Right lobe of liver (tissue), 6 donors: ENCODE measurements around the gene PLXNA1. TPM values are rescaled to one million over a fixed set of nuclear protein-coding genes. Genes with fewer than 3 reads are reported as not detected.

Source experiments
- ATAC-seq, 4 donors: fragments of 200-7000 bp; cut with Tn5 transposase; one replicate each; pipeline ENCODE4 v1.9.1; 2020; ENCODE audit warnings: mild to moderate bottlenecking in 4 of 4, moderate library complexity in 4 of 4
- DNase-seq, 3 donors: peaks; one replicate each; pipeline ENCODE4 v3.0.0-alpha.2; 2020
- H3K27ac ChIP-seq, 3 donors: fragments of 200-600 bp; one replicate each; pipeline ENCODE4 v1.8.0; 2022
- H3K27me3 ChIP-seq, 2 donors: fragments of 200-600 bp; one replicate each; pipeline ENCODE4 v1.8.0; 2022
- H3K36me3 ChIP-seq, 4 donors: fragments of 200-600 bp; sonication (generic) in 1 of 4; one replicate each; pipeline versions ENCODE4 v1.5.1 to v1.8.0; 2017 to 2022; ENCODE audit warnings: control low read depth in 1 of 4
- H3K4me1 ChIP-seq, 4 donors: fragments of 200-600 bp; sonication (generic) in 1 of 4; one replicate each; pipeline versions ENCODE4 v1.5.1 to v1.8.0; 2017 to 2022; ENCODE audit warnings: control low read depth in 1 of 4
- H3K4me3 ChIP-seq, 3 donors: fragments of 200-600 bp; one replicate each; pipeline ENCODE4 v1.8.0; 2022
- H3K9me3 ChIP-seq, 4 donors: fragments of 200-600 bp; sonication (generic) in 1 of 4; one replicate each; pipeline versions ENCODE4 v1.5.1 to v1.8.0; 2017 to 2022; ENCODE audit warnings: control low read depth in 1 of 4
- POLR2A ChIP-seq: fragments of 450-650 bp; IDR thresholded peaks from one replicate; pipeline ENCODE4 v1.6.1; 2017; ENCODE audit warnings: antibody characterized with exemption, mild to moderate bottlenecking
- WGBS: methylation state at CpG from one replicate; pipeline ENCODE4 v1.1.6; 2018; ENCODE audit warnings: low coverage, low lambda C conversion rate; ENCODE audit not compliant: insufficient coverage; ENCODE audit errors: missing lambda C conversion rate; 5-methylcytosine and 5-hydroxymethylcytosine counted together
- intact Hi-C, 2 donors: fragments of 100-400 bp; cut with DNase I; formaldehyde crosslinking; loops; one replicate each; pipeline versions ENCODE4 v1.11.2 to v1.14.1; 2022
- total RNA-seq, 6 experiments: library from RNA; depleted of rRNA in 2 of 6; stranded (reverse); fragments of >200 nt in 2 of 6; fragmentation: NEBNext Ultra II Directional in 3 of 6; extraction: Animal tissue kit (Norgen Biotek cat#: 25700) in 3 of 6; gene quantifications; one replicate each; pipeline versions ENCODE4 v1.1.0 to v1.2.4, GENCODE V29; 2016 to 2023
- TF ChIP-seq, protein P1 (sequence below), 4 donors: fragments of 200-600 bp in 3 of 4; fragments of 450-650 bp in 1 of 4; IDR thresholded peaks; one replicate each; pipeline versions ENCODE4 v1.5.1 to v1.8.0; 2016 to 2022; ENCODE audit warnings: antibody characterized with exemption in 4 of 4, mild to moderate bottlenecking in 2 of 4
- donor health status: DM: no; HTN: yes; CAD: no.
- donor health status: DM: no; HTN: no; CAD: no.
- donor health status: DM: no; HTN: no; CAD: no.
- donor health status: DM: no; HTN: yes; CAD: no.
- donor health status: DM: no; HTN: yes; CAD: no.

The PLXNA1 gene
- total RNA-seq, 6 experiments from 2014 or later = 2.0 to 8.7 (median 5.6) TPM

DNA sequence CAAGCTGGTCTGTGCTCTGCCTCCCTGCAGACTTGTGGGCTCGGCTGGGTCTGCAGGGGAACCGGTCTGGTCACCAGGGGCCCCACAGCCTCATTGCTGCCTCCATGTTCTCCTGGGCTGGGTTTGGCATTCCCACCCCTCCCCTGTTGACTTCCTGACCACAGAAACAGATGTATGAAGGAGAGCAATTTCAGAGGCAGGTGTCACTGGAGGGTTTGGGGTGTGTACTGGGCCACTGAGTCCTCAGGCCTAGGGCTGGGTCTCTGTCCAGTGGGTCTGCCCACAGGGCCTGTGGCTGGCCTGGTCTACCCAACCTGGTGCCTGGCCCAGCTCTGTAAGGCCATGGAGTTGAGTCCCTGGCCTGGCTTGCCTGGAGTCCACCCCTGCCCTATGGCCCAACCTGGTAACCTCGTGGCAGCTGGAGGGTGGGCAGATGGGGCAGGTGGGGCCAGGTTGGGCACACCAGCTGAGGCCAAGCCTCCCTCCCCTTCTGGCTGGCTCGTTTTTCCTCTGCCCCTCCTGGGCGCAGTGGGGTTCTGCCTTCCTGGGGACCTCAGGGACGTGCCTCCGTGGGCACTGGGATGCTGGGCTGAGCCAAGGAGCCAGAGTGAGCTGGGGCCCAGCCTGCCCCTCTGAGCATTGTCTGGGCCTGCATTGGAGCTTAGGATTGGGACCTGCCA lies 20.8 kb downstream of the PLXNA1 start:
- intact Hi-C loops = no loop called here
- ATAC-seq (no peak), DNase-seq (no peak)
- H3K27ac ChIP-seq = no peak overlapping the region
- H3K36me3 ChIP-seq = no peaks in the 10 kb centered on the region
- no peaks in the 10 kb centered on the region for H3K9me3 ChIP-seq
- H3K4me3 ChIP-seq = no peak overlapping the region
- TF ChIP-seq, protein P1, sequence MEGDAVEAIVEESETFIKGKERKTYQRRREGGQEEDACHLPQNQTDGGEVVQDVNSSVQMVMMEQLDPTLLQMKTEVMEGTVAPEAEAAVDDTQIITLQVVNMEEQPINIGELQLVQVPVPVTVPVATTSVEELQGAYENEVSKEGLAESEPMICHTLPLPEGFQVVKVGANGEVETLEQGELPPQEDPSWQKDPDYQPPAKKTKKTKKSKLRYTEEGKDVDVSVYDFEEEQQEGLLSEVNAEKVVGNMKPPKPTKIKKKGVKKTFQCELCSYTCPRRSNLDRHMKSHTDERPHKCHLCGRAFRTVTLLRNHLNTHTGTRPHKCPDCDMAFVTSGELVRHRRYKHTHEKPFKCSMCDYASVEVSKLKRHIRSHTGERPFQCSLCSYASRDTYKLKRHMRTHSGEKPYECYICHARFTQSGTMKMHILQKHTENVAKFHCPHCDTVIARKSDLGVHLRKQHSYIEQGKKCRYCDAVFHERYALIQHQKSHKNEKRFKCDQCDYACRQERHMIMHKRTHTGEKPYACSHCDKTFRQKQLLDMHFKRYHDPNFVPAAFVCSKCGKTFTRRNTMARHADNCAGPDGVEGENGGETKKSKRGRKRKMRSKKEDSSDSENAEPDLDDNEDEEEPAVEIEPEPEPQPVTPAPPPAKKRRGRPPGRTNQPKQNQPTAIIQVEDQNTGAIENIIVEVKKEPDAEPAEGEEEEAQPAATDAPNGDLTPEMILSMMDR (IDR thresholded peaks at IDR 0.05) = no peak
- no CpG with 5 or more reads among the region's 7 CpGs for WGBS
- H3K27me3 ChIP-seq = no peaks in the 10 kb centered on the region
- no peaks in the 10 kb centered on the region for H3K4me1 ChIP-seq

DNA sequence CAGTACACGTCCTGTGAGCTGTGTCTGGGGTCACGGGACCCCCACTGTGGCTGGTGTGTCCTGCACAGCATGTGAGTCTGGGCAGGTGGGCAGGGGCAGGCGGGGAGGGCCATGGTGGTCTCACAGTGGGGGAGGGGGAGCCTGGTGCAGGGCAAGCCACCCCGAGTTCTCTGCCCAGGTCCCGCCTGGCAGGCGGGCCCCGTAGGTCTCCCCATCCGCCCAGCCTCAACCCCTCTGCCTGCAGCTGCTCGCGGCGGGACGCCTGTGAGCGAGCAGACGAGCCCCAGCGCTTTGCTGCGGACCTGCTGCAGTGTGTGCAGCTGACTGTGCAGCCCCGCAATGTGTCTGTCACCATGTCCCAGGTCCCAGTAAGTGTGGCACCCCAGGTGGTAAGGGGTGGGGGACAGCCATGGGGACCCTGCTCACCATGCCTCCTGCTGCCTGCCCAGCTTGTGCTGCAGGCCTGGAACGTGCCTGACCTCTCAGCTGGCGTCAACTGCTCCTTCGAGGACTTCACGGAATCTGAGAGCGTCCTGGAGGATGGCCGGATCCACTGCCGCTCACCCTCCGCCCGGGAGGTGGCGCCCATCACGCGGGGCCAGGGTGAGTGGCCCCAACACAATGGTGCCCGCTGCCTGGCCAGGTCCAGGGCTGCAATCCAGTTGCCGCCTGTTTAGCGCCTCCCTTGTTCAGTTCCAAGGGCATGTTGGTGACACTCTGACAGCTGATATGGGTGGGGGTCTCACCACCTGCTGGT lies 21.9 kb downstream of the PLXNA1 start:
- intact Hi-C loops = no loop called here
- no peak for TF ChIP-seq POLR2A
- TF ChIP-seq, protein P1 (IDR thresholded peaks at IDR 0.05) = no peak
- no peak for DNase-seq
- no peaks in the 10 kb centered on the region for H3K27me3 ChIP-seq
- H3K4me1 ChIP-seq = no peaks in the 10 kb centered on the region
- no peak overlapping the region for H3K4me3 ChIP-seq
- WGBS = 100% methylated on average over 3 of the region's 32 CpGs
- H3K9me3 ChIP-seq = no peaks in the 10 kb centered on the region
- no peak overlapping the region for H3K27ac ChIP-seq
- H3K36me3 ChIP-seq = no peaks in the 10 kb centered on the region
- no peak for ATAC-seq

- no peak for TF ChIP-seq POLR2A
- TF ChIP-seq, protein P1 (IDR thresholded peaks at IDR 0.05) = no peak
- no peaks in the 10 kb centered on the region for H3K36me3 ChIP-seq
- intact Hi-C loops = no loop called here
- H3K9me3 ChIP-seq = no peaks in the 10 kb centered on the region
- no peak overlapping the region for H3K4me3 ChIP-seq
- H3K27me3 ChIP-seq = no peaks in the 10 kb centered on the region
- DNase-seq = no peak
- no peak overlapping the region for H3K27ac ChIP-seq
- ATAC-seq = no peak
- H3K4me1 ChIP-seq = no peaks in the 10 kb centered on the region
- WGBS = 100% methylated on average over 2 of the region's 17 CpGs
Measured at GRCh38 chr3:127005864-127006500, 23.1 kb downstream of the PLXNA1 start.

GRCh38 chr3:127006781-127007436 lies 24.0 kb downstream of the PLXNA1 start:
- TF ChIP-seq POLR2A = no peak
- TF ChIP-seq, protein P1 (IDR thresholded peaks at IDR 0.05) = no peak
- DNase-seq = no peak
- ATAC-seq = no peak
- H3K4me1 ChIP-seq = no peaks in the 10 kb centered on the region
- H3K27ac ChIP-seq = no peak overlapping the region
- H3K27me3 ChIP-seq = no peaks in the 10 kb centered on the region
- no peaks in the 10 kb centered on the region for H3K36me3 ChIP-seq
- intact Hi-C loops = no loop called here
- WGBS = 85% methylated on average over 6 of the region's 8 CpGs
- H3K4me3 ChIP-seq = no peak overlapping the region
- H3K9me3 ChIP-seq = no peaks in the 10 kb centered on the region
